ENCODE data around the gene MTLN.
"Not testable (repeated sequence)": the region's sequence is repeated elsewhere in the genome, so short reads cannot be mapped to it uniquely, and the experiment has no call there.

MTLN gene

DNA sequence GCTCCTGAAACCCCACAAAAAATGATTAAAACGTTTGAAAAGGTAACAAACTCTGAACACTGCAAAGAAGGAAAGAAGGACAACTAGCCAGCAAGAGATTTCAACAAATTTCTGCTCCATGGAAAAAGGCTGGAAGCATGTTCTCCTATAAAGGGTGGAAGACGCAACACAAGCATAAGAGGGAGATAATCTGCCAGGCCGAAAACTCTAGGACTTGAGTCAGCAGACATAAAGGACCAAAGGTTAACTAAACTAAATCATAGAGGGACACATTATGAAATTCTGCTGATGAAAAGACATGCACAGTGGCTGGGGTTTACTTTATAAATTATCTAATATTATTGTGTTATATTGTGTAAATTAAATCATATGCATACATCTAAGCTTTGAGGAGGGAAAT, 14.3 kb downstream of the MTLN start:
- no peak for DNase-seq

DNA sequence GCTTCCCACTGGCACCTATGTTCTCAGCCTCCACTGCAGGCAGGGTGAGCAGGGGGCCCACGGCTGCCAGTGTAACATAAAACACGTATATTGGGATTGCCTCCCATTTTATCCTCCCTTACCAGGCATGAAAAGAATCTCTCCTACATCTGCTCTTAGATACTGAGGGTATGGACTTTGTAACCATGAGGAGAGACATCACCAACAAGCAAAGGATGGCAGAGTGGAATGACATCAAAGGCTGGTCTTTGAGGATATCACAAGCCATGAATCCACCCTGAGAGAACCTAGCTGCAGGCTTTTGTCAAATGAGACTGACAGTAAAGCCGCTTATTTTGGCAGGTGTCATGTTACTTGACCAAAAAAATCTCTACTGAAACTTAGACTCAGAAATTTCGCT, 14.9 kb downstream of the MTLN start:
- no peak for DNase-seq

DNA sequence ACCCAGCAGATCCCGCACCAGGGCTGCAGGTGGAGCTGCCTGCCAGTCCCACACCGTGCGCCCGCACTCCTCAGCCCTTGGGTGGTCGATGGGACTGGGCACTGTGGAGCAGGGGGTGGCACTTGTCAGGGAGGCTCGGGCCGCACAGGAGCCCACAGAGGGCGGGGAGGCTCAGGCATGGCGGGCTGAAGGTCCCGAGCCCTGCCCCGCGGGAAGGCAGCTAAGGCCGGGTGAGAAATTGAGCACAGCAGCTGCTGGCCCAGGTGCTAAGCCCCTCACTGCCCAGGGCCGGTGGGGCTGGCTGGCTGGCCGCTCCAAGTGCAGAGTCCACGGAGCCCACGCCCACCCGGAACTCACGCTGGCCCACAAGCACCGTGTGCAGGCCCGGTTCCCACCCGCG, 22.2 kb downstream of the MTLN start:
- not testable (repeated sequence) for DNase-seq

DNA sequence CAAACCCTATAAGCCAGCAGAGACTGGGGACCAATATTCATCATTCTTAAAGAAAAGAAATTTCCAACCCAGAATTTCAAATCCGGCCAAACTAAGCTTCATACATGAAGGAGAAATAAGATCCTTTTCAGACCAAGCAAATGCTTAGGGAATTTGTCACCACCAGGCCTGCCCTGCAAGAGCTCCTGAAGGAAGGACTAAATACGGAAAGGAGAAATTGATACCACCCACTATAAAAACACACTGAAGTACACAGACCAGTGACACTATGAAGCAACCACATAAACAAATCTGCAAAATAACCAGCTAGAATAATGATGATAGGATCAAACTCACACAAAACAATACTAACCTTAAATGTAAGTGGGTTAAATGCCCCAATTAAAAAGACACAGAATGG, 29.9 kb downstream of the MTLN start:
- no peak for DNase-seq

DNA sequence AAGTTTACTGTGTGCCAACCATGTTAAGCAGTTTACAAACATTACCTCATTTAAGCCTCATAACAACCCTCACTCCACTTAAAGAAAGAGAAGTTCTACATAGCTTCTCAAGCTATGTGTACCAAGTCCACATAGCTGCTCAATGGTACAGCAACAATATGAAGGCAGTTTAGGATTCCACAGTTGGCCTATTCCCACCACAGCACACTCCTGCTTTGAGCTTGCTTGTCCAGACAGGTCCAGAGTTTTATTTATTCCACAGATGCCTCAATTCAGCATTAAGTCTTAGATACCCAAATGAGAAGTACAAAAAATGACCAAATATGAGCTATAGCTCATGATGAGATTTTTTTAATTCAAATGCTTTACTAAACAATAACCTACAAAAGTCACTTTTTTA, 32.3 kb downstream of the MTLN start:
- DNase-seq = no peak

DNA sequence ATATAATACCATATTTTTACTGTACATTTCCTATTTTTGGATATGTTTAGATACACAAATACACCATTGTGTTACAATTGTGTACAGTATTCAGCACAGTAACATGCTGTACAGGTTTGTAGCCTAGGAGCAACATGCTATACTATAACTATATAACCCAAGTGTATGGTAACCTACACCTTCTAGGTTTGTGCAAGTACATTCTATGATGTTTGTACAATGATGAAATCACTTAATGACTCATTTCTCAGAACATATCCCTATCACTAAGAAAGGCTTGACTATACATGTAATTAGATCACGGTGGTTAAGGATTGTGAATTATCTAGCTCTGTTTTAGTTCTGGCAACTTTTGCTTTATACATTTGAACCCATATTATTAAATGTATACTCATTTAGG, 38.8 kb downstream of the MTLN start:
- DNase-seq = peak; percentile 68

DNA sequence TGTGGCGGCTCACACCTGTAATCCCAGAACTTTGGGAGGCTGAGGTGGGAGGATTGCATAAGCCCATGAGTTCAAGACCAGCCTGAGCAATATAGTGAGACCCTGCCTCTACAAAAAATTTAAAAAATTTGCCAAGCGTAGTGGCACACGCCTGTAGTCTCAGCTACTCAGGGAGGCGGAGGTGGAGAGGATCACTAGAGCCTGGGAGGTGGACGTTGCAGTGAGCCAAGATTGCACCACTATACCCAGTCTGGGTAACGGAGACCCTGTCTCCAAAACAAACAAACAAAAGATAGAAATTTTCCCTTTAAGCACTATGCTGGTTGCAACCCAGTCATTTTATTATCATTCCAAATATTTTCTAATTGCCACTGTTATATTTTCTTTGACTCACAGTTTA, 39.8 kb downstream of the MTLN start:
- no peak for DNase-seq

DNA sequence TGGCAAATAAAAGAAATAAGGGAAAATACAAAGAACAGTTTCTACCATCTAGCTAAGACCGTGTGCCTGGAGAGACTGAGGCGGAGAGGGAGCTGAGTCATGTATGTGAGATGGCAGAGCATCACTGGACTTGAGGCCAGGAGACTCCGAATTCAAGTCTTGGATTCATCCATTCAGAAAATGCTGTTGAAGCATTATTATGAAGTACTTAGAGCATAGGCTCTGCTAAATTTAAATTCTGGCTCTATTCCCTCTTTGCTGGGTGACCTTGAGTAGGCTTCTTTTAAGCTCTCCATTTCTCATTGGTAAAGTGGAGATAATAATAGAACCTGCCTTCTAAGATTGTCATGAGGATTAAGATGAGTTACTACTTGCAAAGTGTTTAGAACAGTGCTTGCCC, 42.2 kb downstream of the MTLN start:
- no peak for DNase-seq

DNA sequence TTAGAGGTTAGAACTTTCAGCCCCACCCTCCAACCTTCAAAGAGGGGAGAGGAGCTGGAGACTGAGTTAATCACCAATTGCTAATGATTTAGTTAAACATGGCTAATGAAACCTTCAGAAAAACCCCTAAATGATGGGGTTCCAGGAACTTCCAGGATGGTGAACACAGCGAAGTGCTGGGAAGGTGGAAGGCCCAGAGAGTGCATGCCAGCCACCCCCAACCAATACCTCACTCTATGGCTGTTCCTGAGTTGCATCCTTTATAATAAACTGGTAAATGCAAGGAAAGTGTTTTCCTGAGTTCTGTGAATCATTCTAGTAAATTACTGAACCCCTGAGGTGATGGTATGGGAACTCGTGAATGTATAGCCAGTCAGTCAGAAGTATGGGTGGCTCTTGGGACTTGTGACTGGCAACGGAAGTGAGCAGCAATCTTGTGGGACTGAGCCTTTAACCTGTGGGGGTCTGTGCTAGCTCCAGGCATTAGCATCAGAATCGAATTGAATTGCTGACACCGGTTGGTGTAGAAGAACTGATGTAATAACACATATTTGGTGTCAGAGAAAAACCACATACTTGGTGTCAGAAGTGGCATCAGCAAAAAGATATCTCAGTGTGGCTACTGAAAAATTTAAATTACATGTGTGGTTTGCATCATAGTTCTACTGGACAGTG, 44.9 kb downstream of the MTLN start:
- no peak for DNase-seq

DNA sequence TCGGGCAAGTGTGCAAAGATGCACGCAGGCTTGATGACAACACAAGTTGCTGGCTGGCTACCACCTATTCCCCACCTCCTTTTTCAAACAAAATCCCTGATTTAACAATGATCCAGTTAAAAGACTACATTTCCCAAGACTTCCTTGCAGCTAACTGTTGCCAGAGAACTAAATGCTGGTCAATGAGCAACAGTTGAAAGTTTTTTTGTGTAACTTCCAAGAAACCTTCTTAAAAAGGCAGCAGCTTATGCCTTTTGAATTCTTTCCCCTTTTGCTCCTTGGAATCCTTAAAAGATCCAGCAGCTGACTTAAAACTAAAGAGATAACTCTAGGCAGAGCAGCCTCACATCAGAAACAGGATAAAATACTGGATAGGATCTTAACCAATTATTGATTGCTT, 46.1 kb downstream of the MTLN start:
- no peak for DNase-seq
